NCI-H1417 treated with DMSO at 0.1 percent for 48 hours (cell line): ENCODE measurements around the gene RASAL2.
"Not testable (repeated sequence)": the region's sequence is repeated elsewhere in the genome, so short reads cannot be mapped to it uniquely, and the experiment has no call there.

Source experiments
- DNase-seq: peaks from one replicate; lab custom pipeline; 2025; lab: John Stamatoyannopoulos, UW

RASAL2 gene

DNA sequence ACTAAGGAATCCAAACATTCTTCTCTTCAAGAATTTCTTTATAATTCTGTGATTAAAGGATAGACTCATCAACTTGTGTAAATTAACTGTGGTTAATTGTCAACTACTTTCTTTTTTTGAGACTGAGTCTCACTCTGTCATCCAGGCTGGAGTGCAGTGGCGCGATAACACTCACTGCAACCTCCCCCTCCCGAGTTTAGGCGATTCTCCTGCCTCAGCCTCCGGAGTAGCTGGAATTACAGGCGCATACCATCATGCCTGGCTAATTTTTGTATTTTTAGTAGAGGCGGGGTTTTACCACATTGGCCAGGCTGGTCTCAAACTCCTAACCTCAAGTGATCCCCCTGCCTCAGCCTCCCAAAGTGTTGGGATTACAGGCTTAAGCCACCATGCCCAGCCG is 296.4 kb downstream of the RASAL2 start:
- DNase-seq: not testable (repeated sequence)

DNA sequence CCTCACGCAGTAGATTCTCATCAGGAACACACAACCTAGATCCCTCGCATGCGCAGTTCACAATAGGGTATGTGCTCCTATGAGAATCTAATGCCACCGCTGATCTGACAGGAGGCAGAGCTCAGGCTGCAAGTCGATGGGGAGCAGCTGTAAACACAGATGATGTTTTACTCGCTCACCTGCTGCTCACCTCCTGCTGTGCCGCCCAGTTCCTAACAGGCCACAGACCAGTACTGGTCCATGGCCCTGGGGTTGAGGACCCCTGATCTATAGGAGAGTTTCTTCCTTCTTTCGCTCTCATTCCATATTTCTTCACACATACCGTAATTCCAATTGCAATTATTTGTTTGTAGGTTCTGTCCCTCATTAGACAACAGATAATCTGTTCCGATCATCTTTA is 299.5 kb downstream of the RASAL2 start:
- peak; percentile 46 for DNase-seq

DNA sequence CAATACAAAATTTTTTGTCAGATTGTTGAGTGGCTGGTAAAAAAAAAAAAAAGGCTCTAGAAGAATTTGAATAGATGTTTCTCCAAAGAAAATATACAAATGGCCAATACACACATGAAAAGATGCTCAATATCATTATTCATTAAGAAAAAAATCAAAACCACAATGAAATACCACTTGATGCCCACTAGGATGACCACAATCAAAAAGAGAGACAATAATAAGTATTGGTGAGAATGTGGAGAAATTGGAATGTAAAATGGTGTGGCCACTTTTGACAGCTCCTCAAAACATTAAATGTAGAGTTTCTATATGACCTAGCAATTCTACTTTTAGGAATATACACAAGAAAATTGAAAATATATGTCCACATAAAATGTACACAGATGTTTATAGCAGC is 302.9 kb downstream of the RASAL2 start:
- no peak for DNase-seq

DNA sequence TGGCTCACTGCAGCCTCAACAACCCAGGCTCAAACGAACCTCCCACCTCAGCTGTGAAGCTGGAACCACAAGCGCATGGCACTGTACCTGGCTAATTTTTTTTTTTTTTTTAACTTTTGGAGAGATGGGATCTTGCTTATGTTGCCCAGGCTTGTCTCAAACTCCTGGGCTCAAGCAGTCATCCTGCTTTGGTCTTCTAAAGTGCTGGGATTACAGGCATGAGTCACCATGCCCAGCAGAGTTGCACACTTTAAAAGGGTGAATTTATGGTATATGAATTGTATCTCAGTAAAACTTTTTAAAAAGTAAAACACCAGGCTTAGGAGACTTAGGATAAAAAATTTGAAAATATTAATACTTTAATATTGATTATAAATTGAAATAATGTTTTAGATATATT is 303.8 kb downstream of the RASAL2 start:
- no peak for DNase-seq

DNA sequence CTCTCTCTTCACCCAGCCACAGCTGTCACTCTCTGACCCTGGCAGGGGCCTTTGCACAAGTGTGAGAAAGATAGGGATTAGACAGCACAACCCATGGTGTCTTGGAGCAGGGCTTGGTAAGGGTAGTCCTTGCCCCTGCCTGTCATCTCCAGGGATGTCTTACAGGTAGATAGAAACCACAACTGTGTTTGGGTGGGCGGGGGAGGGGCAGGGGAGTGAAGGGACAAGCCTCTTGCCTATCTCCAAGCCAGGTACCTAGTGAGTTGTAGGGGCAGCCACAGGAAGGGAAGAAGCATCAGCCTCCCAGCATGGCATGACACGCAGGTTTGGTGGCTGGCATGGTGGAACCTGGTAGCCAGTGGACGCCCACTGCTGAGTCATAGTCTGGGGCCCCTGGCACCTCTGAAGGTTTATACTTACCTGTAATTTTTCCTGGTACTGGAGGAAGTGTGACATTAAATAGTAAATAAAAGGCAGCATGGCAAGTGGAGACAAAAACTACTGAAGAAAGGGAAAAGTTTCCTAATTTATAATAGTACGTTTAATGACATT is 305.3 kb downstream of the RASAL2 start:
- no peak for DNase-seq

DNA sequence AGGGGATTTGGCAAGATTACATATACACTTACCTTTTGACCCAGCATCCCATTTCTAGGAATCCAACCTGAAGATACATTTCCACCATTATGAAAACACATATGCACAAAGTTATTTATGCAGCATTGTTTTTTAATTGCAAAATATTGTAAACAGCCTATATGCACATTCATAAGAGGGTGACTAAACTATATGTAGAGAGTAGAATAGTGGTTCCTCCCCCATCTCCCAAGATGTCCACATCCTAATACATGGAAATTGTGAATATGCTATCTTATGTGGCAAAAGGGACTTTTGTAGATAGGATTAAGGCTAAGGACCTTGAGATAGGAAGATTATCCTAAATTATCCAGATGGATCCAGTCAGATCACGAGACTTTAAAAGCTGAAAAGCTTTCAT is 311.2 kb downstream of the RASAL2 start:
- no peak for DNase-seq

- DNase-seq: no peak
These were observed 313.3 kb downstream of the RASAL2 start for GRCh38 chr1:178407215-178407614.

DNA sequence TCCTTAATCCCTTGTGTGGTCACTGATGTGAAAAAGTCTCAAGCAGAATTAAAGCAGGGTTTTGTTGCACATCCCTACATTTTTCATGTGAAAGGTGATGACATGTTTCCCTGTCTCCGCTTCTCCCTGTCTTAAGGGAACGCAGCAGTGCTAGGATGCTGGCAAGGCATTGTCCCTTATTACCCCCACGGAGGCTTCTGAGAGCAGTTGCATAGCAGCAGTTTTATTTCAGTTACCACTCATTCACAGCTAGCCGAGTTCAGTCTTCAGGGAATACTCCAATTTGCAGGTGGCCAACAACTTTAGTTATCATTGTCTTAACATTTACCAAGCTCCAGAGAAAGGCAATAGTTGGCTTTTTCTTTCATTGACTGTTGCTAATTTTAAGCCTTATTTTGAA is 313.8 kb downstream of the RASAL2 start:
- no peak for DNase-seq

GRCh38 chr1:178408871-178409270 is 315.0 kb downstream of the RASAL2 start:
- no peak for DNase-seq

DNA sequence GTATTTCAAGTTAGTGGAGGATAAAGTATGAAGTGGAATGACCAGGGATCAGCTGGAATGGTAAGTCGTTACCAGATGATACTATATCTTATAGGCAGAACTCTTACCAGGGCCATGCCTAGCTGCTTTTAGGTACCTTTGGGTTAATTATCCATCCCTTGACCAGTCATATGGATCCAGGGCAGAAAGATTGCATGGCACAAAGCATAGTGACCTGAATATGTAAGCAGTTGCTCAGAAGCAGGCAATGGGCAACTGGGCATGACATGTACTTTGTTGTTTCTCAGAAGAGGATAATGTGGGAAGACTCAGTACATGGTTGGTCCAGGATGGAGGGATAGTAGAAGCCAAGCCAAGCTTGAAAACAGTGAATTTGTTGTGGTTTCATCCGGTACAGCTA is 315.6 kb downstream of the RASAL2 start:
- no peak for DNase-seq

GRCh38 chr1:178411756-178412399 is 318.0 kb downstream of the RASAL2 start:
- DNase-seq: no peak

DNA sequence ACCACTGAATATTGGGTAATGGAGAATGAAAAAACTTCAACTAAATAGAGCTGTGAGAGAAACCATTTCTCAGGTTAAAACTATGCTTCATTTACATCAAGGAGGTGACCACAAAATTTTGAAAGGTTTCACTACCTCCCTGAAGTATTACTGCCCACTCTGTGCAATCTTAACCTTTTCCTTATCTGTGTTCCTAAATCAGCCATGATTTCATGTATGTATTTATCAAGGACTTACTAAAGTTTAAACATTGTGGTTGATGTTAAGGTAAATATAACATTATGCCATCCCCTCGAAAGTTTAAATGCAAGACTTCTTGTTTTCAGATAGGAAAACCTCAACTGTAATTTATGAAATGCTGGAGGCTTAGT is 318.5 kb downstream of the RASAL2 start:
- DNase-seq: no peak

GRCh38 chr1:178417858-178418257 is 324.0 kb downstream of the RASAL2 start:
- DNase-seq: no peak

DNA sequence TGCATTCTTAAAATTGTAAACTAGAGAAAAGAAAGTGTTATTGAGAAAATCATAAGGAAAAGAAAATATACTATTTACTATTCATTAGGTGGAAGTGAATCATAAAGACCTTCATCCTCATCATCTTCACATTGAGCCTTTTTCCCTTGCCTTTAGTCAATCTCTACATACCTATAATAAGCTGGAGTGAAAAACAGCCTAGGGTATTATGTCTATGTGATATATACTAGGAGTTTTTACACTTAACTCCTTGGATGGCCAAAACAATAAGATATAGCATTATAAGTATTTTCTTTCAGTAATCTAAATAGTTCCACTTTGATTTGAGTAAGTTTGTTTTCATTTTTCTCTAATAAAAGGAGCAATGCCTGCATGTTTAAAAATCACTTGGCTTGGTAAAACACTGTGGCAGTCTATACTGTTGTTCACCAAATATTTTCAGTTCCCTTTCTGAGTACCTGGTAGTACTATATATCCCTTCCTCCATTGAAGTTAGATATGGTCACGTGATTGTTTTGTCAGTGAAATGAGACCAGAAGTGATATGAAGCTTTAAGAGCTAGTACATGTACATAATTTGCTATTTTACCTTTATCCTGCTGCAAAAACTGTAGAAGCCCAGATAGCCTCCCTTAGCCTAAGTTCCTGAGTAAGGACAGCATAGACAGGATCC is 324.5 kb downstream of the RASAL2 start:
- DNase-seq: no peak

- DNase-seq: no peak
These were observed 340.5 kb downstream of the RASAL2 start for GRCh38 chr1:178434360-178434759.

DNA sequence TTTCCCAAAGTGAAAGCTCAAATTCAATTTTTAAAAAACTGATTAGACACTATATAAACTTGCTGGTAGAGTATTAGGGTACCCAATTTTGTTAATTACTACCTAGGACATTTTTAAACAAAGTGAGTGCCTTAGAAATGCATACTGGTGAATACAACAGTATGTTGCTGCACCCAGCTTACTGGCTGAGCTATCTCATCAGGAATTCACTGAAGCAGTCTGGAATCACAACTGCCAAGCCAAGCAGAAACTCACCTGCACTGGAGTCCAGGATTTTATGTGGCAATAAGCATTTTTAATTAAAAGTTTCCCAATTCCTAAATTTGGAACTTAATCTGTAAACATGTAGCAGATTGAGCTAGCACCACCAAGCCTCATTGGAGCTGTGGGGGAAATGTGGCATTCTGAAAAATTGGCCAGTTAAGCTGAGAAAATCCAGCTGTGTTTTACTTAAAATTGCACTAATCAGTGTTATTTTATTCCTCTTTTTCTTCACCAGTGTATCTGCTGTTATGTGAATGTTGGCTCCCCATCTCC is 341.1 kb downstream of the RASAL2 start:
- no peak for DNase-seq

- DNase-seq: no peak
These were observed 343.0 kb downstream of the RASAL2 start for GRCh38 chr1:178436899-178437298.

GRCh38 chr1:178438432-178438831 is 344.5 kb downstream of the RASAL2 start:
- DNase-seq: no peak

GRCh38 chr1:178442925-178443324 is 349.0 kb downstream of the RASAL2 start:
- DNase-seq: no peak

GRCh38 chr1:178450871-178451270 is 357.0 kb downstream of the RASAL2 start:
- no peak for DNase-seq

GRCh38 chr1:178451529-178451928 is 357.6 kb downstream of the RASAL2 start:
- no peak for DNase-seq

GRCh38 chr1:178452013-178452412 is 358.1 kb downstream of the RASAL2 start:
- no peak for DNase-seq

DNA sequence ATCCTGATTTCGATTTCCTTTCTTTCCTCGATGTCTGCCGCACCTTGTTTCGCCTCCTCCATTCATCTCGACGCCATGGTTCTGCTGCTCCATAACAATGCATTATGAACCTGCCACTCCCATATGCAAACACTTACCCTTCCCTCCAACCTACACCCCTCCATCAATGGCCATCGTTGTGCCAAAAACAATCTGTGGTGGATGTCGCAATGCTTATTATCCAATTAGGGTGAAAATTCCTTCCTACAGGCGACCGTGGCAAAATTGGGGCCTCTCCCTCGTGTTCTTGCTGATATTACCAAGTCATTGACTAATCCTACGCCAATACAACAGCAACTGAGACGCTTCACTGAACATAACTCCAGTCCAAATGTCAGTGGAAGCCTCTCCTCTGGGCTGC is 362.6 kb downstream of the RASAL2 start:
- no peak for DNase-seq

GRCh38 chr1:178457651-178458050 is 363.7 kb downstream of the RASAL2 start:
- DNase-seq: no peak
